LNCaP clone FGC (cell line): Measurements from ENCODE around the gene CEP68.
"Not testable (repeated sequence)": the region's sequence is repeated elsewhere in the genome, so short reads cannot be mapped to it uniquely, and the experiment has no call there.

Experiments
- DNase-seq: peaks from one replicate; pipeline ENCODE4 v3.0.0-alpha.2; 2011; ENCODE audit warnings: low read depth
- H3K4me3 ChIP-seq: 2 replicates; pipeline ENCODE4 v1.5.1; 2011; ENCODE audit warnings: mild to moderate bottlenecking, low read depth, low read length, control low read depth
- CTCF ChIP-seq: IDR thresholded peaks from 2 replicates; pipeline ENCODE4 v1.5.1; 2012; ENCODE audit warnings: mild to moderate bottlenecking; ENCODE audit not compliant: control insufficient read depth, insufficient read depth; ENCODE audit errors: extremely low read depth

Gene CEP68

GRCh38 chr2:65031341-65032018 is 24.7 kb upstream of the CEP68 start:
- peak overlapping the region; percentile 15; the same call in 1 of the 2 replicates for H3K4me3 ChIP-seq
- DNase-seq: no peak
- no peak for TF ChIP-seq CTCF

- no peak for DNase-seq
- H3K4me3 ChIP-seq: peak overlapping the region; percentile 15; the same call in 1 of the 2 replicates
- TF ChIP-seq CTCF: no peak
These were observed 23.9 kb upstream of the CEP68 start for GRCh38 chr2:65032019-65032975.

- no peak for TF ChIP-seq CTCF
- no peak for DNase-seq
These were observed 23.0 kb upstream of the CEP68 start for GRCh38 chr2:65033178-65033577.

GRCh38 chr2:65033667-65034066 is 22.5 kb upstream of the CEP68 start:
- not testable (repeated sequence) for DNase-seq, H3K4me3 ChIP-seq

More at GRCh38 chr2:65033178-65033577, 23.0 kb upstream of the CEP68 start:
- no peak overlapping the region for H3K4me3 ChIP-seq

- H3K4me3 ChIP-seq: no peak overlapping the region
- TF ChIP-seq CTCF: no peak
- DNase-seq: no peak
These were observed 20.8 kb upstream of the CEP68 start for GRCh38 chr2:65035351-65035943.

GRCh38 chr2:65037178-65037577 is 19.0 kb upstream of the CEP68 start:
- DNase-seq: no peak

More at GRCh38 chr2:65037178-65037577, 19.0 kb upstream of the CEP68 start:
- H3K4me3 ChIP-seq: no peak overlapping the region
- no peak for TF ChIP-seq CTCF
